NCI-H1694 treated with DMSO at 0.1 percent for 48 hours (cell line): ENCODE data around the gene PRSS23.
A peak's percentile ranks its signal among the peaks of the same experiment; 100 is the strongest.
"Not testable (repeated sequence)": the region's sequence is repeated elsewhere in the genome, so short reads cannot be mapped to it uniquely, and the experiment has no call there.

Experiments used
- DNase-seq: peaks from one replicate; lab custom pipeline; 2025; lab: John Stamatoyannopoulos, UW

PRSS23 gene

GRCh38 chr11:86815726-86816125, 15.4 kb downstream of the PRSS23 start:
- DNase-seq, result no peak

- no peak for DNase-seq
Observed at GRCh38 chr11:86816251-86816726, 15.9 kb downstream of the PRSS23 start.

GRCh38 chr11:86818462-86819192, 18.3 kb downstream of the PRSS23 start:
- DNase-seq, result peak; percentile 71

- DNase-seq, result not testable (repeated sequence)
Observed at GRCh38 chr11:86824139-86824538, 23.8 kb downstream of the PRSS23 start.

GRCh38 chr11:86834376-86834775, 34.0 kb downstream of the PRSS23 start:
- DNase-seq, result not testable (repeated sequence)

GRCh38 chr11:86844762-86845508, 44.6 kb downstream of the PRSS23 start:
- not testable (repeated sequence) for DNase-seq

- no peak for DNase-seq
Observed at GRCh38 chr11:86848132-86848531, 47.8 kb downstream of the PRSS23 start.

GRCh38 chr11:86849679-86850078, 49.3 kb downstream of the PRSS23 start:
- no peak for DNase-seq
